Glomerular endothelial cell (primary cell): ENCODE results near the gene CMTM4. TPM values are rescaled to one million over a fixed set of nuclear protein-coding genes. Genes with fewer than 3 reads are reported as not detected.
"Not testable (repeated sequence)": the region's sequence is repeated elsewhere in the genome, so short reads cannot be mapped to it uniquely, and the experiment has no call there.

Experiments
- DNase-seq: peaks from one replicate; pipeline ENCODE4 v3.0.0-alpha.2; 2011; ENCODE audit warnings: low read depth, low spot score; ENCODE audit errors: extremely low read depth
- total RNA-seq: library from RNA; depleted of rRNA; stranded (reverse); fragments of >200 nt; gene quantifications from 2 replicates; pipeline ENCODE4 v1.2.3, GENCODE V29; 2015

CMTM4 gene
- total RNA-seq, 1 donor from 2014 or later, result 9.8 TPM

- DNase-seq, result no peak
These were observed 47.4 kb downstream of the CMTM4 start for GRCh38 chr16:66649167-66649566.

DNA sequence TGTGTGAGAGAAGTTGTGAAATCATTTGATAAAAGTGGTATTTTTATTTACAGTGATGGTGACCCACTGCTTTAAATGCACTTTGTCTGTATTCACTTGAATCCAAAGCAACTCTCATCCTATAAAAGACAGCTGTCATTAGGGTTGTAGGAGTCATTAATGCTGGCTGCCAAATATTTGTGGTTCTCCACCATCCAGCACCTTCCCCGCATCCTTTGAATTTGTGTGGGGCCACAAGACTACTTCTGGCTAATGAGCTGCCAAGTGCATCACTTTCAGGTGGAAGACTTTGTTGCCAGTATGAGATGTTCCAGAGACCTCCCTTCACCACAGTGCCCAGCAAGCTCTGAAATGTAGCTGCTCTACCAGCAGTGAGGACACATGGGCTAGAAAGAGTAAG, 48.7 kb downstream of the CMTM4 start:
- DNase-seq, result no peak

DNA sequence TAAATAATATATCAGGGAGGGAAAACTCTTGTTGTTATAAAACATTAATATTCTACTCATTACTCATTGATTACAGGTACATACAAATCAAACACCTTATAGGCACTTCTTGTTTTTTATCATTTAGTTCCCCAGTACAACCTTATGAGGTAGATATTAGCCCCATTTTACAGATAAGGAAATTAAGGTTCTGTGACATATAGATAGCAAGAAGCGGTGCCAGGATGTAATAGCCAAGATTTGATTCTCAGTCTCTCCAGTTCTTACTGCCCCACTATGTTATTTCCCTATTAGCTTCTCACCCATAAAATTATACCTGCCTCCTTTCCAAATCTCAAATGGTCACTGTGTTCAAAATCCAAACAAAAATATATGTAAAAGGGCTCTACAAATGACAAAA, 55.2 kb downstream of the CMTM4 start:
- no peak for DNase-seq

- no peak for DNase-seq
These were observed 55.7 kb downstream of the CMTM4 start for GRCh38 chr16:66640724-66641314.

DNA sequence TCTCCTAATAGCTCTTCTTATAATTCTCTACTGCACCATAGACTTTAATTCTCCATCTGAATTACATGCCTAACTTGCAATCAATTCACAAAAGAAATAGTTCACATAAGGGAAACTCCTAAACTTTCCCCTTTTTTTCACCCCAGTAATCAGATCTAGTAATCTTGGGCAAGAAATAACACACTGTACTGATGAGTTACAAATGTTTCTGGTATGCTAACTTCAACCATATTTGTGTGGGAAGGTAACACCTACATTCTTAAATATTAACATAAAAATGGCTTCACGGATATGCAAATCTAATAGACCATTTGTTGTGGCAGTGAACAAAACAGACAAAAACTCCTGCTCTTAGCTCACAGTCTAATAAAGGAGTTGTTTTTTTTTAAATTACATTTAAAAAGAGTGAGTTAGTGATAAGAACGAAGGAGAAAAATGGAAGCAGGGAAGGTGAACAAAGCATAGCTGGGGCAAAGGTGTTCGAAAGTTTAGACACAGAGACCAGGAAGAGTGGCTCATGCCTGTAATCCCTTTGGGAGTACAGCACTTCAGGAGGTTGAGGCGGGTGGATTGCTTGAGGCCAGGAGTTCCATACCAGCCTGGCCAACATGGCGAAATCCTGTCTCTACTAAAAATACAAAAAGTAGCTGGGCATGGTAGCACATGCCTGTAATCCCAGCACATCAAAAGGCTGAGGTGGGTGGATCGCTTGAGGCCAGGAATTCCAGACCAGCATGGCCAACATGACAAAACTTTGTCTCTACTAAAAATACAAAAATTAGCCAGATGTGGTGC, 57.3 kb downstream of the CMTM4 start:
- no peak for DNase-seq

DNA sequence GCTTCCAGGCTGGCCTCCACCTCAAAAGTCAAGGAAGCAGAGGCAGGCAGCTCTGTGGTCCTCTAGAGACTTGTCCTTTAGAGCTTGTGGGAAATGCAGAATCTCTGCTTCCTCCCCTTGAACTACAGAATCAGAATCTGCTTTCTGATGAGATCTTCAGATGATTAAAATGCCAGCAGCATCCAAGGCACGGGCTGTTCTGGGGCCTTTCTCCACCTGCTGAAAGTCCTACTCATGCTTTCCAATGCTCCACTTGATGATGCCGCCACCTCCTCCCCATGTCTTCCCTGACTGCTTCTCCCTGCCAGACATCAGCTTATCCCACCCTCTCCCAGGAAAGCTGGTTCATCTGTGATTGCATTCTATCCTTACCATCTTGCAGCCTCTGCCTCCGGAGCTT, 58.7 kb downstream of the CMTM4 start:
- DNase-seq, result no peak

GRCh38 chr16:66636199-66636598, 60.3 kb downstream of the CMTM4 start:
- DNase-seq, result no peak

DNA sequence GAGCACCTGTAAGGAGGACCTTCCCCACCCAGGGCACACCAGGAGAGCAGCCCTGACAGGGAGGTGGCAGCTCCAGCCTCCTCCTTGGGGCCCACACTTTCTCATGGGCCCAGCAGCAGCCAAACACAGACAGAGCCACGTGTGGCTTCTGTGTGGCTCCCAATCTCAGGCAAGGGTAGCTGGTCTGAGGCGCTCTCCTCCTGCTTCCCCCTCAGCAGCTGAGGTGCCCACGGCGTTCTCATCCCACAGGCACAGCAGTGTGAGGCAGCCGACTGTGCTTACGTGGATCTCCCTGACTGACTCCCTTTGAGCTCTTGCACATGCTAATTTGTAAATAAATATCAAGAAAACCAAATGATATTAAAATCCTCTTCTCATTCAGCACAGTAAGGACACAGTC, 61.1 kb downstream of the CMTM4 start:
- DNase-seq, result no peak

DNA sequence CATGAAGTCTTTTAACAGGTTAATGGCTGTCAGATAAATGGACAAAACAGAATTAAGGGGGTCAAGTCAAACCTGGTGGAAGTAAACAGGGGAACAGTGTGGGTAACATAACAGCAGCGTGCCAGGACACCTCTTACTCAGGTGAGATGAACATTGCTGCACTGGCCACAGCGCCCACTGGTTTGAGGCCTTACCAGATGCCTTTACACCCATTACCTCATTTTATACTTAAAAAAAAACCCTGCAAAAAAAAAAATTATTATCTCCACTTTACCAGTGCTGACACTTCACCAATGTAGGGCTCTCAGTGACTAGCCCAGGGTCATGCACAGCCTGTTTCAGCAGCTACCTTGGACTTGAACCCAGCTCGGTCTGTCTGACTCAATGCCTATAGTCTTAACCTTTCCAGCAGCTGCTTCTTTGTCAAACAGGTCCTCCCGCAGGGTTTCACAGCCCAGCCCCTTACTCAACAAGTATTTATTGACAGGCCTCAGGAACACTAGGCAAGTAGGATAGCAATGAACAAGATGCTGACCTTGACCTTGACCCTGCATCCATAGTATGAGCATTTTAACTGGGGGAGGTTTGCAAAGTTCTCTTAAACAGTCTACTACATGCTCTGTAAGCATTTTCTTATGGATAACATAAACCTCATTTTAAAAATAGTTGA, 61.9 kb downstream of the CMTM4 start:
- no peak for DNase-seq

- not testable (repeated sequence) for DNase-seq
These were observed 65.0 kb downstream of the CMTM4 start for GRCh38 chr16:66631558-66631957.

GRCh38 chr16:66630561-66631260, 65.8 kb downstream of the CMTM4 start:
- not testable (repeated sequence) for DNase-seq

GRCh38 chr16:66629856-66630255, 66.7 kb downstream of the CMTM4 start:
- DNase-seq, result no peak

- DNase-seq, result not testable (repeated sequence)
These were observed 68.7 kb downstream of the CMTM4 start for GRCh38 chr16:66627611-66628378.

GRCh38 chr16:66623755-66624154, 72.8 kb downstream of the CMTM4 start:
- no peak for DNase-seq

- no peak for DNase-seq
These were observed 73.7 kb downstream of the CMTM4 start for GRCh38 chr16:66622863-66623262.

DNA sequence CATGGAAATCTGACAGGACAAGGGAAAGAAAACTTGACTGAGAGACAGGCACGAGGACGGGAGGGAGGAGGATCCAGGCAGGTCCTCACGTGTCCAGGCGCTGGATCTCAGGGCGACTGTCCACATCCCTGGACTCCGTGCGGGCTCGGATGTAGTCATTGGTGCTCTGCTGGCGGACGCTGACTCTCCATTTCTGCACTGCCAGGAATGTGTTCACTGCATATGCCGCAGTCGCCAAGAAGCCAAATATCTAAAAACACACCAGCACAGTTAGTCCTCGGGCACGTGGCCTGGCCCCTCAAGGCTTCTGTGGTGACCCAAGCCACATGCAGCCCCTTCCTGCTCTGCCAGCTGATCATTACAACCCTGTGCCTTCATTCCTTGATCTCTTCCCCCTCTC, 74.6 kb downstream of the CMTM4 start:
- DNase-seq, result no peak

DNA sequence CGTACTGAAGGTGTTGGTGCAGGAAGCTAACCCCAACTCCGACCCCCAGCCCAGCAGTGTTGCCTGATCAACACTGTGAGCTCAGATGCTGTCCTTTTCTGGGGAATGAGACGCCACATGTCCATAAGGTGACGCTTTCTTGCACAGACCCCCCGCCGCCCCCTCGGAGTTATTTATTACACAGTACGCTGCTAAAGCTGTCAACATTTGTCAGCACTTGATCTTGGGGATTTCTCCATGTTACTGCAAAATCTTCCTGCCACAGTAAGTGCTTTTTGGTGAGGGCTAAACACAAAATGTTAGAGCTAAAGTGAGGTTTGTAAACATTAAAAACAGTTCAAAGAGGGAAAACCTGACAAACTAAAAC, 76.1 kb downstream of the CMTM4 start:
- DNase-seq, result no peak

- no peak for DNase-seq
These were observed 76.8 kb downstream of the CMTM4 start for GRCh38 chr16:66619534-66620428.

DNA sequence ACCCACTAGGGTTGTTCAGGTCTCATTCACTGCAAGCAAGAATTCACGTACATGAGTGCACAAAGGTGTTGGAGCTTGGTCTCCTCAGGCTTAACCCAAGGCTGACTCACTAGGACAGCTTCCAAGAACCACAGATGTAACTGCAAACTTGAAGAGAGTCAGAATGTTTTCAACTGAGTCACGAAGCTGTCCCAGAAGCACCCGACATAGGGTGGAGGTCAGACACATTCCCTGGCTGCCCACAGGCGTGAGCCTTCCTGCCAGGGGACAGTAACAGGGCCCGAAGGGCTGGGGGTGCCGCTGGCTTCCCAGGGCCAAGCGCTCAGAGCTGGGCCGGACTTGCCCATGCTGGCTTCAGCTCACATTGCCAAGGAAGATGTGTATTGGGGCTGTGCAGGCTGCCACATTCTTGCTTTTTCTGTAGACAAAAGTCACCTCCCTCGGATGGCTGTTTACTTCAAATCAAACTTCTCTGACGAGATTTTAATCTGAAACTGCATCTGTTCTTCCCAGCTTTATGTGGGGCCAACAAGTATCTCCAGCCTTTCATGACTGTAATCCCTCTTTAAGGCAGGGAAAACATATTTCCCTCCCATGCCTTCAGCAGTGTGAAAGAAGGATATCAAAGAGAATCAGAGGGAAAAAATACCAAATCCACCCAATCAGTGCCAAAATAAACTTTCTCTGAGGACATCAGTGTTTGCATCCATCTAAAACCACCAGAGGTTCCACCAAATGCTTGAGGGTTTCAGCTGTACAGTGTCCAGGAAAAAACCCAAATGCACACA, 77.8 kb downstream of the CMTM4 start:
- peak; percentile 22 for DNase-seq
